Measurements from ENCODE around the gene PGAM1. TPM values are rescaled to one million over a fixed set of nuclear protein-coding genes. Genes with fewer than 3 reads are reported as not detected.

Gene PGAM1
- total and polyA plus RNA-seq, 2 experiments from 2014 or later: 204 to 254 TPM

GRCh38 chr10:97450828-97451227, 24.8 kb downstream of the PGAM1 start:
- Histone ChIP-seq H3K36me3 (replicated peaks; ENCODE audit: insufficient read depth, low read depth) (no peaks in the 10 kb centered on the region), H4K20me1 (ENCODE audit: insufficient read depth, poor library complexity, severe bottlenecking) (peaks cover 3% of the 10 kb centered on the region), H3K4me1 (ENCODE audit: insufficient read depth) (peaks cover 17% of the 10 kb centered on the region), H3K27ac (no peak overlapping the region), H3K4me2 (no peak overlapping the region), H2AFZ (no peak overlapping the region), H3K9me3 (ENCODE audit: low read depth) (no peaks in the 10 kb centered on the region), H3K79me2 (peaks cover 59% of the 10 kb centered on the region), H3K9me2 (replicated peaks; ENCODE audit: insufficient read depth) (no peaks in the 10 kb centered on the region), H3K4me3 (no peak overlapping the region), H3K27me3 (no peaks in the 10 kb centered on the region)
- 91% methylated on average over 2 of the region's 2 CpGs for WGBS (ENCODE audit: low lambda C conversion rate, missing lambda C conversion rate)
- TF ChIP-seq EZH2 (IDR thresholded peaks at IDR 0.05; ENCODE audit: borderline replicate concordance) (no peak), EZH2phosphoT487 (IDR thresholded peaks at IDR 0.05; ENCODE audit: low read depth, severe bottlenecking, unreplicated experiment) (no peak), CTCF (IDR thresholded peaks at IDR 0.05; ENCODE audit: poor library complexity) (no peak)
- no peak for DNase-seq (ENCODE audit: low spot score)

GRCh38 chr10:97451605-97452004, 25.6 kb downstream of the PGAM1 start:
- Histone ChIP-seq H3K27me3 (no peaks in the 10 kb centered on the region), H4K20me1 (ENCODE audit: insufficient read depth, poor library complexity, severe bottlenecking) (peaks cover 3% of the 10 kb centered on the region), H3K4me2 (no peak overlapping the region), H3K9me2 (replicated peaks; ENCODE audit: insufficient read depth) (no peaks in the 10 kb centered on the region), H3K9me3 (ENCODE audit: low read depth) (no peaks in the 10 kb centered on the region), H3K27ac (no peak overlapping the region), H3K36me3 (replicated peaks; ENCODE audit: insufficient read depth, low read depth) (no peaks in the 10 kb centered on the region), H2AFZ (no peak overlapping the region), H3K4me3 (no peak overlapping the region), H3K4me1 (ENCODE audit: insufficient read depth) (peaks cover 17% of the 10 kb centered on the region), H3K79me2 (peaks cover 57% of the 10 kb centered on the region)
- no peak for DNase-seq (ENCODE audit: low spot score)
- WGBS (ENCODE audit: low lambda C conversion rate, missing lambda C conversion rate): 98% methylated on average over 17 of the region's 17 CpGs
- TF ChIP-seq EZH2phosphoT487 (IDR thresholded peaks at IDR 0.05; ENCODE audit: low read depth, severe bottlenecking, unreplicated experiment): no peak
- no peak for TF ChIP-seq EZH2 (IDR thresholded peaks at IDR 0.05; ENCODE audit: borderline replicate concordance)
- no peak for TF ChIP-seq CTCF (IDR thresholded peaks at IDR 0.05; ENCODE audit: poor library complexity)

GRCh38 chr10:97452352-97452751, 26.4 kb downstream of the PGAM1 start:
- H3K9me2 ChIP-seq (replicated peaks; ENCODE audit: insufficient read depth): no peaks in the 10 kb centered on the region
- H3K79me2 ChIP-seq: peaks cover 50% of the 10 kb centered on the region
- no peak for DNase-seq (ENCODE audit: low spot score)
- WGBS (ENCODE audit: low lambda C conversion rate, missing lambda C conversion rate): 99% methylated on average over 6 of the region's 6 CpGs
- no peak overlapping the region for H3K4me2 ChIP-seq
- peaks cover 3% of the 10 kb centered on the region for H4K20me1 ChIP-seq (ENCODE audit: insufficient read depth, poor library complexity, severe bottlenecking)
- H3K27me3 ChIP-seq: no peaks in the 10 kb centered on the region
- no peak overlapping the region for H3K27ac ChIP-seq
- no peak for TF ChIP-seq EZH2phosphoT487 (IDR thresholded peaks at IDR 0.05; ENCODE audit: low read depth, severe bottlenecking, unreplicated experiment)
- no peak for TF ChIP-seq EZH2 (IDR thresholded peaks at IDR 0.05; ENCODE audit: borderline replicate concordance)
- TF ChIP-seq CTCF (IDR thresholded peaks at IDR 0.05; ENCODE audit: poor library complexity): no peak
- no peak overlapping the region for H2AFZ ChIP-seq
- no peaks in the 10 kb centered on the region for H3K36me3 ChIP-seq (replicated peaks; ENCODE audit: insufficient read depth, low read depth)
- no peak overlapping the region for H3K4me3 ChIP-seq
- H3K4me1 ChIP-seq (ENCODE audit: insufficient read depth): peaks cover 11% of the 10 kb centered on the region
- H3K9me3 ChIP-seq (ENCODE audit: low read depth): no peaks in the 10 kb centered on the region
